ENCODE measurements around the gene NUAK2. TPM values are rescaled to one million over a fixed set of nuclear protein-coding genes. Genes with fewer than 3 reads are reported as not detected.

NUAK2 gene
- total and polyA plus RNA-seq, 2 of the 8 experiments (the other 6 are each of a cell fraction or from before 2014, with no cell fraction given) = 9.4 to 12.9 TPM

- TF ChIP-seq RAD21 (IDR thresholded peaks at IDR 0.05 in 1 of 2, conservative IDR thresholded peaks at IDR 0.05 in 1 of 2; ENCODE audit: low read depth in 2 of 2, low read length in 2 of 2) (no peak), NANOG (IDR thresholded peaks at IDR 0.05; ENCODE audit: insufficient read depth, low read depth, low read length, poor library complexity, severe bottlenecking) (no peak), RXRA (IDR thresholded peaks at IDR 0.05; ENCODE audit: insufficient read depth, low read depth, low read length) (no peak), KDM1A (IDR thresholded peaks at IDR 0.05; ENCODE audit: borderline replicate concordance, low read length) (no peak), EGR1 (IDR thresholded peaks at IDR 0.05; ENCODE audit: borderline replicate concordance, low read depth, low read length) (no peak)
These were observed 15.9 kb upstream of the NUAK2 start (continued) for GRCh38 chr1:205337481-205337880.
